ENCODE measurements around the gene NUP50. TPM values are rescaled to one million over a fixed set of nuclear protein-coding genes. Genes with fewer than 3 reads are reported as not detected.

NUP50 gene
- total RNA-seq, 3 donors from 2014 or later (not counting 1 experiment from before 2014, with no cell fraction given) = 63.9 to 99.4 (median 98.6) TPM

DNA sequence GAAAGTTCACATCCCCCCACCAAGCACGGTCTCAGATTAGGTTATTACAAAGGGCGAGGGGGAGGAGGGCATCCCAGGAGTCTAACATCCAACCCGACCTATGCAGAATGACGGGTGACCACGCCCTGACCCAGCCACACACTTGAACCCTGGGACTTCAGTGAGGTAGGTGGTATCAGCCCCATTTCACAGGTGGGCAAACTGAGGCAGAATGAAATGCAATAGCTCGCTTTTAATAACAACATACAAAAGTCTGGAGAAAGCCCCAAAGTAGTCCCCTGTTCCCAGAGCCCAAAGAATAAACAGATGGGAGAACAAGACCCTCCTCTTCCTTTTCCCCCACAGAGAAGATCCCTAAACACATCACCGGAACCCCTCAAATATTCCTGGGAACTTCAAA is 31.9 kb downstream of the NUP50 start:
- TF ChIP-seq, protein P1, sequence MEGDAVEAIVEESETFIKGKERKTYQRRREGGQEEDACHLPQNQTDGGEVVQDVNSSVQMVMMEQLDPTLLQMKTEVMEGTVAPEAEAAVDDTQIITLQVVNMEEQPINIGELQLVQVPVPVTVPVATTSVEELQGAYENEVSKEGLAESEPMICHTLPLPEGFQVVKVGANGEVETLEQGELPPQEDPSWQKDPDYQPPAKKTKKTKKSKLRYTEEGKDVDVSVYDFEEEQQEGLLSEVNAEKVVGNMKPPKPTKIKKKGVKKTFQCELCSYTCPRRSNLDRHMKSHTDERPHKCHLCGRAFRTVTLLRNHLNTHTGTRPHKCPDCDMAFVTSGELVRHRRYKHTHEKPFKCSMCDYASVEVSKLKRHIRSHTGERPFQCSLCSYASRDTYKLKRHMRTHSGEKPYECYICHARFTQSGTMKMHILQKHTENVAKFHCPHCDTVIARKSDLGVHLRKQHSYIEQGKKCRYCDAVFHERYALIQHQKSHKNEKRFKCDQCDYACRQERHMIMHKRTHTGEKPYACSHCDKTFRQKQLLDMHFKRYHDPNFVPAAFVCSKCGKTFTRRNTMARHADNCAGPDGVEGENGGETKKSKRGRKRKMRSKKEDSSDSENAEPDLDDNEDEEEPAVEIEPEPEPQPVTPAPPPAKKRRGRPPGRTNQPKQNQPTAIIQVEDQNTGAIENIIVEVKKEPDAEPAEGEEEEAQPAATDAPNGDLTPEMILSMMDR (IDR thresholded peaks at IDR 0.05) = no peak
- H3K36me3 Mint-ChIP-seq = no peaks in the 10 kb centered on the region

DNA sequence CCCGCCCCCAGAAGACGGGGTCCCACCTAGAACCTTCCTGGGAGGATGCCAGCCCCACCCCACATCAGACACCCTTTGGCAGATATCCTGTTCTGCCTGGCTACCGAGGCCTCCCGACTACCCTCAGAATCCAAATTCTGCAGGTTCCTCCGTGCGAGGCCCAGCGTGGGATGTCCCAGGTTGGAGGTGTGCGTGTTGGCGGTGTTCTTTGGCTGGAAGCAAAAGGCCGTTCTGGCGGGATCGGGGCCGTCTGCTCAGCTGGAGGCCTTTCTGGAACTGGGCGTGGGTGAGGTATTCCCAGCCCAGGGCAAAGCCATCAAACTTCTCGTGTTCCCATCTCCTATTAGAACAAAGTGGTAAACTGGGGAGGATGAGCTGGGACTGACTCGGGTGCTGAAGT is 32.6 kb downstream of the NUP50 start:
- no peak overlapping the region for H3K4me3 ChIP-seq (ENCODE audit: low read length)
- no peak overlapping the region for H3K27ac ChIP-seq (ENCODE audit: low read length)
- no peak overlapping the region for H3K4me3 Mint-ChIP-seq
- H3K27me3 Mint-ChIP-seq (ENCODE audit: low read depth in 2 of 2) = no peaks in the 10 kb centered on the region
- TF ChIP-seq, protein P1 (IDR thresholded peaks at IDR 0.05) = no peak
- no peaks in the 10 kb centered on the region for H3K9me3 Mint-ChIP-seq
- no peaks in the 10 kb centered on the region for H3K4me1 Mint-ChIP-seq
- intact Hi-C loops (cut with micrococcal nuclease) = no loop called here
- no peaks in the 10 kb centered on the region for H3K27me3 ChIP-seq (ENCODE audit: control insufficient read depth, insufficient read depth, low read length)
- H3K27ac Mint-ChIP-seq = no peak overlapping the region
- H3K9me3 ChIP-seq (ENCODE audit: control insufficient read depth, insufficient read depth, low read length) = no peaks in the 10 kb centered on the region
- no peaks in the 10 kb centered on the region for H3K4me1 ChIP-seq (ENCODE audit: control insufficient read depth, insufficient read depth, low read length)
- H3K36me3 ChIP-seq (ENCODE audit: control insufficient read depth, insufficient read depth, low read length) = peaks cover 41% of the 10 kb centered on the region
- DNase-seq (no peak), ATAC-seq (no peak)
- H3K36me3 Mint-ChIP-seq = no peaks in the 10 kb centered on the region
- WGBS (ENCODE audit: insufficient coverage) = 93% methylated on average over 16 of the region's 16 CpGs

More for the DNA sequence above, 31.9 kb downstream of the NUP50 start:
- Mint-ChIP-seq H3K4me1 (no peaks in the 10 kb centered on the region), H3K27ac (no peak overlapping the region), H3K27me3 (ENCODE audit: low read depth in 2 of 2) (no peaks in the 10 kb centered on the region), H3K4me3 (no peak overlapping the region), H3K9me3 (no peaks in the 10 kb centered on the region)
- no peak overlapping the region for H3K4me3 ChIP-seq (ENCODE audit: low read length)
- WGBS (ENCODE audit: insufficient coverage) = 95% methylated on average over 7 of the region's 7 CpGs
- no peaks in the 10 kb centered on the region for H3K9me3 ChIP-seq (ENCODE audit: control insufficient read depth, insufficient read depth, low read length)
- peaks cover 36% of the 10 kb centered on the region for H3K36me3 ChIP-seq (ENCODE audit: control insufficient read depth, insufficient read depth, low read length)
- no peak for DNase-seq
- H3K27me3 ChIP-seq (ENCODE audit: control insufficient read depth, insufficient read depth, low read length) = no peaks in the 10 kb centered on the region
- no peak for ATAC-seq
- no peaks in the 10 kb centered on the region for H3K4me1 ChIP-seq (ENCODE audit: control insufficient read depth, insufficient read depth, low read length)
- no peak overlapping the region for H3K27ac ChIP-seq (ENCODE audit: low read length)
- intact Hi-C loops (cut with micrococcal nuclease) = no loop called here

DNA sequence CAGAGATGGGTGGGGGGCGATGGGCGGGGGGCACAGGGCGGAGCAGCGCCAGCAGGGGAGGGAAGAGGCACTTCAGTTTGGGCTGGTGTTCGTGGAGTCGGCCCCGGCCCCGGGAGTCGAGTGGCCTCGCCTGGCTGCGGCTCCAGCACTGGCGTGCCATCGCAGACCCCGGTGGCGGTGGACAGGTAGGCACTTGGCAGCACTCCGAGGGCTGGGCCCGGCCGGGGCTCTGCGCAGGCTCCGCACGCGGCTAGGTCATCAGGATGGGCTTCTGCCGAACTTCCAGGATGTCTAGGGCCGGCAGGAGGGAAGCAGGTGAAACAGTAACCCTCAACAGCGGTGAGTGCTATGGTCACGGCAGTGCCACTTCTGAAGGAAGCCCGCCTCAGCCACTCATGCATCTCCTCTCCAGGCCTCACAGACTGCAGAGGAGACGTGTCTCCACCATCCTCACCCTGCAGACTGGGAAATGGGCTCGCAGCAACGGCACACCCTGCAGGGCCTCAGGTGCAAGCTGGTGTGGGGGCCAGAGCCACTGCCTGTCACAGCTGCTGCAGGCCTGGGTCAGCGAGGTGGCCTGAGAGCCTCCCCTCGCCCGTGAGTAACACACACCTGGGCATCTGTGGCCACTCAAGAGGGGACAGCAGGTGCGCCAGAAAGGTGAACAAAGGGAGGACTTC is 33.3 kb downstream of the NUP50 start:
- Mint-ChIP-seq H3K27ac (no peak overlapping the region), H3K4me1 (no peaks in the 10 kb centered on the region), H3K9me3 (no peaks in the 10 kb centered on the region), H3K4me3 (no peak overlapping the region), H3K36me3 (no peaks in the 10 kb centered on the region), H3K27me3 (ENCODE audit: low read depth in 2 of 2) (no peaks in the 10 kb centered on the region)
- H3K9me3 ChIP-seq (ENCODE audit: control insufficient read depth, insufficient read depth, low read length) = no peaks in the 10 kb centered on the region
- intact Hi-C loops (cut with micrococcal nuclease) = no loop called here
- H3K27ac ChIP-seq (ENCODE audit: low read length) = no peak overlapping the region
- H3K4me3 ChIP-seq (ENCODE audit: low read length) = no peak overlapping the region
- 96% methylated on average over 34 of the region's 34 CpGs for WGBS (ENCODE audit: insufficient coverage)
- ATAC-seq (no peak), DNase-seq (no peak)
- peaks cover 41% of the 10 kb centered on the region for H3K36me3 ChIP-seq (ENCODE audit: control insufficient read depth, insufficient read depth, low read length)
- no peaks in the 10 kb centered on the region for H3K4me1 ChIP-seq (ENCODE audit: control insufficient read depth, insufficient read depth, low read length)
- TF ChIP-seq, protein P1 (IDR thresholded peaks at IDR 0.05) = no peak
- H3K27me3 ChIP-seq (ENCODE audit: control insufficient read depth, insufficient read depth, low read length) = no peaks in the 10 kb centered on the region

All from natural killer cell (primary cell).